ENCODE data around the gene LRRC8D. TPM values are rescaled to one million over a fixed set of nuclear protein-coding genes. Genes with fewer than 3 reads are reported as not detected.

Gene LRRC8D
- total and polyA plus RNA-seq, 9 of the 15 experiments (the other 6 are each of a cell fraction or from before 2014, with no cell fraction given): 3.4 to 53.9 (median 15.9) TPM

- TF ChIP-seq ZMIZ1 (IDR thresholded peaks at IDR 0.05; ENCODE audit: low read depth in 2 of 2, low read length in 2 of 2): peak in 1 of 2 experiments; percentile 69; a peak in 1 of 4 replicates
- no peak for TF ChIP-seq CSDE1 (IDR thresholded peaks at IDR 0.05)
- TF ChIP-seq PML (IDR thresholded peaks at IDR 0.05; ENCODE audit: low read length): peak; percentile 87
- TF ChIP-seq TSHZ1 (CRISPR knock-in tag; IDR thresholded peaks at IDR 0.05): no peak
- no peak for TF ChIP-seq CBX5 (IDR thresholded peaks at IDR 0.05; ENCODE audit: borderline replicate concordance, low read depth)
- TF ChIP-seq MCM7 (IDR thresholded peaks at IDR 0.05): no peak
- TF ChIP-seq MYC (IDR thresholded peaks at IDR 0.05; ENCODE audit: low read depth, low read length): no peak; the same call in 1 of the 2 replicates
- TF ChIP-seq MYC (CRISPR knock-in tag; IDR thresholded peaks at IDR 0.05; ENCODE audit: borderline replicate concordance, low read depth): no peak
- no peak for TF ChIP-seq NR2C2 (CRISPR knock-in tag; IDR thresholded peaks at IDR 0.05)
- TF ChIP-seq NR2C2 (tag; IDR thresholded peaks at IDR 0.05): peak; percentile 41; the same call in 1 of the 2 replicates
- no peak for TF ChIP-seq ZBTB26 (CRISPR knock-in tag; IDR thresholded peaks at IDR 0.05)
- TF ChIP-seq POLR2H (tag; IDR thresholded peaks at IDR 0.05; ENCODE audit: low read depth): no peak
- TF ChIP-seq NCOA1 (IDR thresholded peaks at IDR 0.05; ENCODE audit: low read depth): peak; percentile 70; the same call in 1 of the 2 replicates
- TF ChIP-seq ZFP30 (CRISPR knock-in tag; IDR thresholded peaks at IDR 0.05; ENCODE audit: borderline replicate concordance): no peak
Observed at GRCh38 chr1:89901957-89902669, 81.3 kb downstream of the LRRC8D start (continued).
